HL-60 (cell line): ENCODE measurements around the gene TASOR2.
A peak's percentile ranks its signal among the peaks of the same experiment; 100 is the strongest.

Source experiments
- DNase-seq, 2 experiments: peaks; one replicate each; pipeline ENCODE4 v3.0.0-alpha.2; 2010 to 2020; ENCODE audit warnings: low read depth in 1 of 2, low spot score in 1 of 2
- H3K27ac ChIP-seq: fragments of 250-450 bp; sonication (Bioruptor Pico); replicated peaks from 2 replicates; pipeline ENCODE4 v1.5.1; 2020; ENCODE audit warnings: mild to moderate bottlenecking, moderate library complexity
- H3K27me3 ChIP-seq: fragments of 250-450 bp; sonication (Bioruptor Pico); 2 replicates; pipeline ENCODE4 v1.5.1; 2021; ENCODE audit warnings: mild to moderate bottlenecking, moderate library complexity; ENCODE audit not compliant: insufficient read depth, poor library complexity, severe bottlenecking
- H3K4me3 ChIP-seq: replicated peaks from 2 replicates; pipeline ENCODE4 v1.5.1; 2011; ENCODE audit warnings: mild to moderate bottlenecking, control low read depth, low read length; ENCODE audit not compliant: insufficient read depth
- GABPA ChIP-seq: IDR thresholded peaks from 2 replicates; pipeline ENCODE4 v1.6.1; 2012; ENCODE audit warnings: low read depth
- POLR2AphosphoS5 ChIP-seq: IDR thresholded peaks from 2 replicates; pipeline ENCODE4 v1.6.1; 2012; ENCODE audit warnings: low read depth
- SPI1 ChIP-seq: IDR thresholded peaks from 2 replicates; pipeline ENCODE4 v1.6.1; 2012; ENCODE audit warnings: low read depth, mild to moderate bottlenecking, borderline replicate concordance
- long read RNA-seq: library from polyadenylated mRNA; unstranded; transcript quantifications from one replicate; pipeline ENCODE4 v2.0.0, GENCODE V29; 2020
- TF ChIP-seq, protein P1 (sequence below): IDR thresholded peaks from one replicate; pipeline ENCODE4 v1.5.1; 2011; ENCODE audit warnings: low read length, control low read depth, inconsistent platforms; ENCODE audit not compliant: insufficient read depth
- TF ChIP-seq, protein P2 (sequence below): IDR thresholded peaks from 2 replicates; pipeline ENCODE4 v1.6.1; 2012; ENCODE audit warnings: low read depth; ENCODE audit not compliant: insufficient replicate concordance

TASOR2 gene, protein sequence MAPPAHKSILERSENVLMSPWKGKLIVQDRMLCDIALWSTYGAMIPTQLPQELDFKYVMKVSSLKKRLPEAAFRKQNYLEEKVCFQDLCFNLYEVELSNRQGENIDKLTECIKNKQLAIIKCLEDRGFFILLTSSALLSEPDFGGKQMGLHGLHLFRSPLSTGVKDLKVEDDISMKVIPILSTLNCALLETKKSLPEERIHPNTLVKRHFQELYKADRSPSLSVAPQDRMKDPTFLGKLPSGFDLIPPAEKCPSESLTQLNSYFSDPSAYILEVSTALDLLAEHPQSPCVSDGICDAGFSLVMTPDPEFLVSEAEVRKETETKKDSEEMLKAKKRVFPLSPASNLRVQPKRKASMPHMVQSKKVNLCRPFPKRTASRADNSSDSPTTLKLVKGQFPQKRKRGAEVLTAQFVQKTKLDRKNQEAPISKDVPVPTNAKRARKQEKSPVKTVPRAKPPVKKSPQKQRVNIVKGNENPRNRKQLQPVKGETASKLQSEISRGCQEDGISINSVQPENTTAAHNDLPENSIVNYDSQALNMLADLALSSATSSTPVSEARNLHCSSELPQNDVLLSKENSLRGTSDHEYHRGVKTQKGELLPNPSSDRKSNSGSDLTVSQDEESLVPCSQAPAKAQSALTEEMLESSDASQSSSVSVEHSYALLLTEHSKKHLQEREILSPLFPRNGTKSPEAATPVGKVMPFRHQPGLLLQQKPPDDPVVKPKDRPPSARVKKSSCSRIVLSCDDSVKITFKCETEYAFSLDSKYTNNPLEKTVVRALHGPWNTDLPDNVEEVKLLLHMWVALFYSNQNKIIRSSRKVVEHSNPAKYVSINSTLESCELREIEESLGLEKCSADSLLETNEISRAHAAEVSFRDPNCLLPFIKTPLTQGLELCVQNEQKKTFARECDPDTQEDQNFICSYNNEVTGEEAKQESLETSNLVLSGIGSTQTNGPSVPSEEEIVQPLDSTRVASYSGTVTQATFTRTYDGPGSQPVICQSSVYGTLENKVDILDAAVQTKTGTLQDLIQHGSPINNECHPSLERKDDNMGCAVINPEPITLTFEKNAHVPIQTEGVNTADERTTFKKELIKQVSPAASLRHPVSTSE (N-terminal part only)
- long read RNA-seq, partial matches to known transcripts: 9 of 11 reads
- long read RNA-seq, other reads (novel, unspliced or antisense): 2 of 11 reads

DNA sequence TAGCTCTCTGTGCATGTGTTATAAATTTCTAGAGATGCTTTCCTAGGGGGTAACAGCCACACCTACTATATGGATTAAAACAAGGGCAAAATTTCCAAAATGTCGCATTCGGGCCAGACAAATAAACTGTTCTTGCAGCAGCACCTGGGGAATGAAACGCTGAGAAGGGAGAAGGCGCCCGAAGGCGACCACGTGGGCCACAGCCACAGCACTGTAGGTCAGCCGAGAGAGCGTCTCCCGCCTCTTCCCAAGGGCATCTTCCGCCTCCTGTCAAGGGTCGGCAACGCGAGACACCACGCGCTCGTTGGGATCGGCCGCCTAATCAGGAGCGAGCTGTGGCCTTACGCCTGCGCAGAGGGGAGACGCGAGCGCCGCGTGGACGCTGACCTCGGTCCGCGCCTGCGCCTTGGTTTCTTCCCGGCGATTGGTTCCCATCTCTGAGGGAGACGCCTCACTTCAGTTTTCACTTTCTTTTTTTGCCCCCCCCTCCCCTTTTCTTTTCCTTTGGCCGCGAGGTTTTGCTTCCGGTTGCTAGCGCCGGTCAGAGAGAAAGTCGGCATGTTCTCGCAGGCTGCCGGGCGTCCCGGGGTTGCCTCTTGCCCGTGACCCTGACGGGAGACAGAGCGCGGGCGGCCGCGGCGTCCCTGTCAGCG lies at the start of gene TASOR2:
TASOR2 (plus strand) TSS at position 521 of the 653 bp plus-strand sequence. CDS start 35,805 bp downstream, outside the sequence.
- Histone ChIP-seq H3K27me3 (no peaks in the 10 kb centered on the region), H3K27ac (peak within 1 kb of the TSS; percentile 84), H3K4me3 (peak within 1 kb of the TSS; percentile 75)
- TF ChIP-seq, protein P1, sequence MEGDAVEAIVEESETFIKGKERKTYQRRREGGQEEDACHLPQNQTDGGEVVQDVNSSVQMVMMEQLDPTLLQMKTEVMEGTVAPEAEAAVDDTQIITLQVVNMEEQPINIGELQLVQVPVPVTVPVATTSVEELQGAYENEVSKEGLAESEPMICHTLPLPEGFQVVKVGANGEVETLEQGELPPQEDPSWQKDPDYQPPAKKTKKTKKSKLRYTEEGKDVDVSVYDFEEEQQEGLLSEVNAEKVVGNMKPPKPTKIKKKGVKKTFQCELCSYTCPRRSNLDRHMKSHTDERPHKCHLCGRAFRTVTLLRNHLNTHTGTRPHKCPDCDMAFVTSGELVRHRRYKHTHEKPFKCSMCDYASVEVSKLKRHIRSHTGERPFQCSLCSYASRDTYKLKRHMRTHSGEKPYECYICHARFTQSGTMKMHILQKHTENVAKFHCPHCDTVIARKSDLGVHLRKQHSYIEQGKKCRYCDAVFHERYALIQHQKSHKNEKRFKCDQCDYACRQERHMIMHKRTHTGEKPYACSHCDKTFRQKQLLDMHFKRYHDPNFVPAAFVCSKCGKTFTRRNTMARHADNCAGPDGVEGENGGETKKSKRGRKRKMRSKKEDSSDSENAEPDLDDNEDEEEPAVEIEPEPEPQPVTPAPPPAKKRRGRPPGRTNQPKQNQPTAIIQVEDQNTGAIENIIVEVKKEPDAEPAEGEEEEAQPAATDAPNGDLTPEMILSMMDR: no peak
- TF ChIP-seq GABPA: peak; percentile 54
- TF ChIP-seq SPI1: no peak
- peak; percentile 68 for TF ChIP-seq POLR2AphosphoS5
- TF ChIP-seq, protein P2, sequence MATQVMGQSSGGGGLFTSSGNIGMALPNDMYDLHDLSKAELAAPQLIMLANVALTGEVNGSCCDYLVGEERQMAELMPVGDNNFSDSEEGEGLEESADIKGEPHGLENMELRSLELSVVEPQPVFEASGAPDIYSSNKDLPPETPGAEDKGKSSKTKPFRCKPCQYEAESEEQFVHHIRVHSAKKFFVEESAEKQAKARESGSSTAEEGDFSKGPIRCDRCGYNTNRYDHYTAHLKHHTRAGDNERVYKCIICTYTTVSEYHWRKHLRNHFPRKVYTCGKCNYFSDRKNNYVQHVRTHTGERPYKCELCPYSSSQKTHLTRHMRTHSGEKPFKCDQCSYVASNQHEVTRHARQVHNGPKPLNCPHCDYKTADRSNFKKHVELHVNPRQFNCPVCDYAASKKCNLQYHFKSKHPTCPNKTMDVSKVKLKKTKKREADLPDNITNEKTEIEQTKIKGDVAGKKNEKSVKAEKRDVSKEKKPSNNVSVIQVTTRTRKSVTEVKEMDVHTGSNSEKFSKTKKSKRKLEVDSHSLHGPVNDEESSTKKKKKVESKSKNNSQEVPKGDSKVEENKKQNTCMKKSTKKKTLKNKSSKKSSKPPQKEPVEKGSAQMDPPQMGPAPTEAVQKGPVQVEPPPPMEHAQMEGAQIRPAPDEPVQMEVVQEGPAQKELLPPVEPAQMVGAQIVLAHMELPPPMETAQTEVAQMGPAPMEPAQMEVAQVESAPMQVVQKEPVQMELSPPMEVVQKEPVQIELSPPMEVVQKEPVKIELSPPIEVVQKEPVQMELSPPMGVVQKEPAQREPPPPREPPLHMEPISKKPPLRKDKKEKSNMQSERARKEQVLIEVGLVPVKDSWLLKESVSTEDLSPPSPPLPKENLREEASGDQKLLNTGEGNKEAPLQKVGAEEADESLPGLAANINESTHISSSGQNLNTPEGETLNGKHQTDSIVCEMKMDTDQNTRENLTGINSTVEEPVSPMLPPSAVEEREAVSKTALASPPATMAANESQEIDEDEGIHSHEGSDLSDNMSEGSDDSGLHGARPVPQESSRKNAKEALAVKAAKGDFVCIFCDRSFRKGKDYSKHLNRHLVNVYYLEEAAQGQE: peak; percentile 13
- peak; percentile 83 to 93 for DNase-seq

DNA sequence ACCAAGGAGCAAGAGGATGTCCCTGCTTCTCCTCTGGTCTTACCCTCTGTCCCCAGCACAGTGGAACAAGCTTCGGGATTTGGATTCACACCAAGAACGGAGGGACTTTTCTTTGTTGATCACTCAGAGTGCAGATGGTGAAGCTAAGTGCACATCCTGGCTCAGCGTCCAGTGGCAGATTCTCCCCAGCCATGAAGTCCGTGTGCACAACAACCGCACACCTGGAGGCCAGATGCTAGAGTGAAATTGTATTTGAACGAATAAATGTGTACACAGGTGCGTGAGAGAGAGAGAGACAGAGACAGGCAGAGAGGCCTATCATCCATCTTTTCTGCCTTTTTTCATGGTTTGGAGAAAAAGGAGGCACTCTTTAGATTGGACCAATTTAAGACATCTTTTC lies 49.7 kb upstream of the TASOR2 start:
- Histone ChIP-seq H3K27ac (no peak overlapping the region), H3K27me3 (no peaks in the 10 kb centered on the region), H3K4me3 (no peak overlapping the region)
- TF ChIP-seq, protein P1: no peak
- no peak for TF ChIP-seq SPI1
- no peak for TF ChIP-seq GABPA
- no peak for TF ChIP-seq POLR2AphosphoS5
- TF ChIP-seq, protein P2: no peak
- no peak for DNase-seq

DNA sequence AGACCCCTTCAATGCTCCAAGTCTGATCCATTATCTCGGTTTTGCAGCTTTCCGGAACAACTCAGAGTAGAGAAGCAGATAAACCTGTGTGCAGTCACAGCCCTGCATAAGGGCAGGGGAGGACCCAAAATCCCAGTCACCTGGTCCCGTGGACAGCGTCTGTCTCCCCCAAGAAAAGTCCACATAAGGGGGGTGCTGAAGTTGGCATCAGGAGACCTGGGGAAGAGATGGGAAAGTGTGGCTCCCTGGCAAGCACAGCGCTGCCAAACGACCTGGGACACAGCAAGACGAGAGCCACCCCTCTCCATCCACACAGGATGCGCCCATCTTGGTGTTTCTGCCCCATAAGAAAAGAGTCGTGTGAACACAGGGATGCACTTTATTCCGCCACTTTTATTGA lies 46.1 kb upstream of the TASOR2 start:
- Histone ChIP-seq H3K4me3 (no peak overlapping the region), H3K27ac (no peak overlapping the region), H3K27me3 (no peaks in the 10 kb centered on the region)
- no peak for DNase-seq
- TF ChIP-seq, protein P2: no peak
- TF ChIP-seq GABPA (no peak), SPI1 (no peak), POLR2AphosphoS5 (no peak)
- TF ChIP-seq, protein P1: no peak
